Brain microvascular endothelial cell (primary cell): ENCODE measurements around the gene ALDOC.

Source experiments
- DNase-seq: peaks from one replicate; pipeline ENCODE4 v3.0.0-alpha.2; 2020
- H3K27ac ChIP-seq: fragments of 250-450 bp; sonication (Bioruptor Pico); 2 replicates; pipeline ENCODE4 v1.5.1; 2020; ENCODE audit warnings: mild to moderate bottlenecking, moderate library complexity
- H3K27me3 ChIP-seq: fragments of 250-450 bp; sonication (Bioruptor Pico); replicated peaks from 2 replicates; pipeline ENCODE4 v1.5.1; 2020; ENCODE audit warnings: mild to moderate bottlenecking
- H3K36me3 ChIP-seq: fragments of 250-450 bp; sonication (Bioruptor Pico); replicated peaks from 2 replicates; pipeline ENCODE4 v1.5.1; 2020; ENCODE audit warnings: mild to moderate bottlenecking
- H3K4me3 ChIP-seq: 2 replicates; pipeline ENCODE4 v1.5.1; 2011; ENCODE audit warnings: low read depth, mild to moderate bottlenecking, control low read depth, low read length, moderate library complexity
- in situ Hi-C: cut with HindIII; loops from 2 replicates; pipeline ENCODE4 v1.10.0; 2017; ENCODE audit warnings: low sequenced_read_pairs, low pct_ligation_motif_present
- TF ChIP-seq, protein P1 (sequence below): IDR thresholded peaks from 2 replicates; pipeline ENCODE4 v1.5.1; 2011; ENCODE audit warnings: low read depth, mild to moderate bottlenecking, moderate library complexity, low read length, control low read depth, inconsistent platforms; ENCODE audit errors: missing control alignments

The ALDOC gene

DNA sequence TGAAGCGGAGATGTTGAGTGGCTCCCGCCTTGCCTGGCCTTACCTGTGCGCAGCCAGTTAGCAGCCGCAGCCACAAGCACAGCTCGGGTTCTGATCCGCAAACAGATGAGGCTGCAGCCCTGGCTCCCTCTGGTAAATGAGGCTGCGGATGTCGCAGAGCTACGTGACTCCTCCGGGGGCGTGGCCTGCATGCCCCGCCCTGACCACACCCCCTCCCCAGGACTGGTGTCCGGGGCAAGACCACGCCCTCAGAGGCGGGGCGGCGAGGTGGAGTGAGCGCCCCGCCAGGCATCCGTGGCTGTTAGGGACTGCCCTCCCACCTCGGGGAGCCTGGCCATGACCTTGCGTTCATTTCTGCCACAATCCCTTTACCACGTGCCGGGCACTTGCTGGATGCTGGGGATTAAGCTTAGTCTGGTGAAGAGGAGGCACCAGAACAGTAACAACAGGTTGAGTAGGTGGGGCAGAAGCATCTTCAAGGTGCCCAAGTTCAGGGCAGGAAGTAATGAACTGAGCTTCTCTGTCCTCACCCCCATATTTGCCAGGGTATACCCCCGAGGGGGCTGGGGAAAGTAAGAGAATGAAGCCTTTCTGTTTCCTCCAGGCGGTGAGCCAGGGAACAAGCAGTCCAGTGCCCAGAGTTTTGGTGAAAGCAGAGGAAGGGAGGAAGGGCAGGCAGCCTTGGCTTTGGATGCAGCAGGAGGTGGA lies at the start of gene ALDOC:
Gene ALDOC (minus strand): TSS at position 138 of the 708 bp plus-strand sequence. CDS start 1,363 bp downstream, outside the sequence.
- Histone ChIP-seq H3K4me3 (peak within 1 kb of the TSS; percentile 41), H3K27me3 (no peaks in the 10 kb centered on the region), H3K36me3 (peaks cover 10% of the 10 kb centered on the region), H3K27ac (no peak within 1 kb of the TSS)
- in situ Hi-C loops: no loop called here
- TF ChIP-seq, protein P1, sequence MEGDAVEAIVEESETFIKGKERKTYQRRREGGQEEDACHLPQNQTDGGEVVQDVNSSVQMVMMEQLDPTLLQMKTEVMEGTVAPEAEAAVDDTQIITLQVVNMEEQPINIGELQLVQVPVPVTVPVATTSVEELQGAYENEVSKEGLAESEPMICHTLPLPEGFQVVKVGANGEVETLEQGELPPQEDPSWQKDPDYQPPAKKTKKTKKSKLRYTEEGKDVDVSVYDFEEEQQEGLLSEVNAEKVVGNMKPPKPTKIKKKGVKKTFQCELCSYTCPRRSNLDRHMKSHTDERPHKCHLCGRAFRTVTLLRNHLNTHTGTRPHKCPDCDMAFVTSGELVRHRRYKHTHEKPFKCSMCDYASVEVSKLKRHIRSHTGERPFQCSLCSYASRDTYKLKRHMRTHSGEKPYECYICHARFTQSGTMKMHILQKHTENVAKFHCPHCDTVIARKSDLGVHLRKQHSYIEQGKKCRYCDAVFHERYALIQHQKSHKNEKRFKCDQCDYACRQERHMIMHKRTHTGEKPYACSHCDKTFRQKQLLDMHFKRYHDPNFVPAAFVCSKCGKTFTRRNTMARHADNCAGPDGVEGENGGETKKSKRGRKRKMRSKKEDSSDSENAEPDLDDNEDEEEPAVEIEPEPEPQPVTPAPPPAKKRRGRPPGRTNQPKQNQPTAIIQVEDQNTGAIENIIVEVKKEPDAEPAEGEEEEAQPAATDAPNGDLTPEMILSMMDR: peak; percentile 13
- DNase-seq: peak; percentile 87

DNA sequence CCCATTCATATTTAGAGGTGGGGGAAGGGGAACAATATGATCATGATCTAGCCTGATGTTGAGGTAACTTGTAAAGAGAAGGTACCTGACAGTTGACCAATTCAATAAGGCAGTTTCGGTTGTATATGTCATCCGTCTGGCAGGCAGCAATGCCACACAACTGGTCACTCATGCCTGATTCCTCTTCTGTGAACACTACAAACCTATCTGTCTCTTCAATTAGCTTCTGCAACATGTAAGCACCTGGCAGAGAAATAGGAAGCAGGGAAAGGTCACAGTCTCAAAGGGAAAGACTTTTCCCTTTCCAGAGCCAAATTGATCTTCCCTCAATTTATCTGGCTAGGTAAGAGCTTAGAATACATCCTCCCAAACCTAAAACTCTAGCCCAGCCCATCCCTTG lies 47.5 kb upstream of the ALDOC start:
- Histone ChIP-seq H3K36me3 (peaks cover 76% of the 10 kb centered on the region), H3K27me3 (no peaks in the 10 kb centered on the region), H3K27ac (no peak overlapping the region), H3K4me3 (no peak overlapping the region)
- DNase-seq: no peak
- in situ Hi-C loops: no loop called here
- TF ChIP-seq, protein P1: no peak

DNA sequence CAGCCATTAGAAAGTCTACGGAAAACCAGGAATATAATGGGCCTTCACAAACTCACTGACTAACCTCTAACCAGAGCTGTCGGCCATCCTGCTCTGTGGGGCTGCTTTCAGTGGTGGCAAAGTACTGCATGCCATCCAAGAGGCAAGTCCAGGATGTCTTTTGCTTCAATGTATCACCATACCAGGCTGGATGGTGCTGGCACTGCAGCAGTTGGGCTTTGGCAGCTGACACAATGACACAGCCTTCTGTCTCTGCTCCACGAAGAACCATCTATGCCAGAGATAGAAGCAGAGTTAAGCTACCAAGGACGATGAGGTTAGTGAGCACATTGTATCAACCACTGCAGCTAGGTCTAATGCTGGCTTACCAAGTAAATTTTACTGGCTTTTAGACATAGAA lies 47.0 kb upstream of the ALDOC start:
- no peak for DNase-seq
- in situ Hi-C loops: no loop called here
- Histone ChIP-seq H3K36me3 (peaks cover 81% of the 10 kb centered on the region), H3K4me3 (no peak overlapping the region), H3K27ac (no peak overlapping the region), H3K27me3 (no peaks in the 10 kb centered on the region)
- TF ChIP-seq, protein P1: no peak

DNA sequence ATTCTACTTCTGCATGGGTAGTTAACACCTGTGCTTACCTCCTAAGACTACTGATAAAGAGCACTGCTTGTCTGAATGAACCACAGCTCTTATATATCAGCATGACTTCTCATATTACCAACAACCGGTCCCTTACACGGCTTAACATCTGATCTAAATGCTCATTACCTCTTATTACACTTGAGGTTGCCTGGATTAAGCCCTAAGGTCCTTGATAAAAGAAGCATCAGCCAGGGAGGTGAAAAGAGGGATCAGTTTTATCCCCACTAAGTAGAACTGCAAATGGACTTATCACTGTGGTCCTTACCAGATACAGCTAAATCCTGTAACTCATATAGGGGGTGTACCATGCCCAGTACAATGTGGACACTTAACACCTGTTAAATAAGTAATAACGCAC lies 45.5 kb upstream of the ALDOC start:
- Histone ChIP-seq H3K36me3 (peaks cover 83% of the 10 kb centered on the region), H3K27me3 (no peaks in the 10 kb centered on the region), H3K27ac (no peak overlapping the region), H3K4me3 (no peak overlapping the region)
- in situ Hi-C loops: no loop called here
- TF ChIP-seq, protein P1: no peak
- DNase-seq: no peak

DNA sequence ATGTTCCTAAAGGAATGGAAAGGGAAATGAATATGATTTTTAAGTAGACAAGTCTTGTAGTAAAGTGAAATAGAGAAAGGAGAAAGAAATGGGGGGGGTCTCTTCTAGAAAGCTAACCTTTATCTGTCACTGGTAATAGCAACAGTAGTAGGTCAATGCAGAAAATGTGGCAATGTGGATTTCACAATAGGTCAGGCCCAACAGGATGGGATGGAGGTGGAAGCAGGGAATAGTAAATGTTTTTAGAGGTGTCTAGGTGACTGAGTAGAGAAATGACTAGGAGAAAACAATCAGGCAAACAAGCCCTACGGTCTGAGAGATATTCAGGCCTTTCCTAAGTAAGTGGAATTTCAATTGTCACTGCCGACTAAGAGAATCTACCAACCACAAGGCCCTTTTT lies 43.3 kb upstream of the ALDOC start:
- TF ChIP-seq, protein P1: no peak
- in situ Hi-C loops: no loop called here
- no peaks in the 10 kb centered on the region for H3K27me3 ChIP-seq
- H3K27ac ChIP-seq: no peak overlapping the region
- DNase-seq: no peak
- H3K36me3 ChIP-seq: peaks cover 91% of the 10 kb centered on the region
- H3K4me3 ChIP-seq: no peak overlapping the region

DNA sequence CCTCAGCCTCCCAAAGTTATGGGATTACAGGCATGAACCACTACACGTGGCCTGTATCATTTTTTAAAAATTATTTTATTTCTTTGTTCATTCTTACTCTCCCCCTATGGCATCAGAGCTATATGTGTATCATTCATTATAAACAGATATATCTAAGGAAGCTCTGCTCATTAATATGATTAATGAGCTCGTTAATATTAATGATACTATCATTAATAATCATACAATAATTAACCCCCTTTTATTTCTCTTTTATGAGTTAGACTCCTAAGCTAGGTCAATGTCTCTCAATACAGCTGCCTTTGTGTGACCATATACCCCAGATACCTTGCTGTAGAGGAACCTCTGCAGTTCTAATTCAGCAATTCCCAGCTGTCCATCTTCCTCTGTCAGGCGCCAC lies 41.8 kb upstream of the ALDOC start:
- TF ChIP-seq, protein P1: no peak
- Histone ChIP-seq H3K27ac (no peak overlapping the region), H3K27me3 (no peaks in the 10 kb centered on the region), H3K36me3 (peaks cover 91% of the 10 kb centered on the region), H3K4me3 (no peak overlapping the region)
- in situ Hi-C loops: no loop called here
- DNase-seq: no peak
